COLO668 (cell line): ENCODE measurements around the gene MFSD6L.
"Not testable (repeated sequence)": the region's sequence is repeated elsewhere in the genome, so short reads cannot be mapped to it uniquely, and the experiment has no call there.

Experiments used
- DNase-seq: peaks from one replicate; lab custom pipeline; 2025; ENCODE audit not compliant: unreplicated experiment; lab: John Stamatoyannopoulos, UW

MFSD6L gene

DNA sequence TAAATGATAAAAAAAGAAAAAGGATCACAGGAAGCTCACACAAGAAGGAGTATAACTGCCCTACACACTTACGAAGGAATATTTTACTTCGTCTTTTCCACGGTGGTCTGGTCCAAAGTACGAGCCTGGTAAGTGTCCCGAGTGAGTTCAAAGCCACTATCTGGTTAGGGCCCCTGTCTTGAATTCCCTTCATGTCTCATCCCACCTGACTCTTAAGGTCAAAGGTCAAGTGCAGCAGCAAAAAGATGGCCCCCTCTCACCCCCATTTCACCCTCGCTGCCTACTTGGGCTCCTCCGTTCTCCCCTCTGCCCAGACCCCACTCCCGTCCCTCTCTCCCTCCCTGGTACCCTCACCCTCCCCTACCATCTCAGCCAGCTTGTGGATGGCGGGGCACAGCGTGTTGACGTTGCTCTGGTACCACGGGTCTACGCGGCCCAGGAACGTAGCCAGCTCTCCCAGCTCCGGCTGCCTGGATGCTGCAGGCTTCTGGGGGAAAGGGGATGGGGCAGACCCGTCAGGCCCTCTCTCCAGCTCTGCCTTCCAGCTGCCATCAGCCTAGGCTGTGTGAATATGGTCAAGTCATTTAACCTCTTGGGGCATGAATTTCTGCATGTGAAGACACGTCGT, 27.8 kb upstream of the MFSD6L start:
- DNase-seq = no peak

DNA sequence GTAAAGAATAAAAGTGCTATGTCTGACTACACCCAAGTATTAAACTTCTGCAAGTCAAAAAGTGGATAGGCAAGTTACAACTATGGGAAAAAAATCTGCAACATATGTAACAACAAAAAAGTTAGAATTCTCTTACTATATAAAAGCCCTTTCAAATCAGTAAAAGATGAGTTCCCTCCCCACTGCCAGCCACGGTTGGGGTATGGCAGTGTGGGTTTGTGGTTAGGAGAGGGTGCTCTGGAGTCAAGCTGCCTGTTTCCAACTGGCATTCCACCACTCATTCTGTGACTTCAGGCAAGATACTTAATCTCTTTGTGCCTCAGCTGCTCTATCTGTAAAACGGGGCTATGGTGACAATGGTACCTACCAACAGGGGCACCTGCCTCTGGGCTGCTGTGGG, 26.6 kb upstream of the MFSD6L start:
- DNase-seq = no peak

DNA sequence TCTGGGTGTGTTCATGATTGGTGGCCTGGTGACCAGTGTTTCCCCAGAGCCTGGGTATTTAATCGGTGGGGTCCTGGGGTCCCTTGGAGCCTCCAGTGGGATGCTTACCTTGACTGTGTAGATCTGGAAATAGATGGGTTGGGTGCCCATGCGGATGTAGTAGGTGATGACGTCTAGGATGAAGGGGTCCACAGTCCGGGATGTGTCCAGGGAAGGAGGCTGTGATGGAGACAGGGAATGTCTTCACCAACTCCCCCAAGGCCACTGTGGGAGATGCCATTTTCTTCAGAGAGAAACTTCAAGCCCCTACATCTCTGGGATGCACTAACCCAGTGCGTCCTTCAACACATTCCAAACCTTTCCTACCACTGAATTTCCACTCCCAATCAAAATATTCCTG, 24.1 kb upstream of the MFSD6L start:
- no peak for DNase-seq

DNA sequence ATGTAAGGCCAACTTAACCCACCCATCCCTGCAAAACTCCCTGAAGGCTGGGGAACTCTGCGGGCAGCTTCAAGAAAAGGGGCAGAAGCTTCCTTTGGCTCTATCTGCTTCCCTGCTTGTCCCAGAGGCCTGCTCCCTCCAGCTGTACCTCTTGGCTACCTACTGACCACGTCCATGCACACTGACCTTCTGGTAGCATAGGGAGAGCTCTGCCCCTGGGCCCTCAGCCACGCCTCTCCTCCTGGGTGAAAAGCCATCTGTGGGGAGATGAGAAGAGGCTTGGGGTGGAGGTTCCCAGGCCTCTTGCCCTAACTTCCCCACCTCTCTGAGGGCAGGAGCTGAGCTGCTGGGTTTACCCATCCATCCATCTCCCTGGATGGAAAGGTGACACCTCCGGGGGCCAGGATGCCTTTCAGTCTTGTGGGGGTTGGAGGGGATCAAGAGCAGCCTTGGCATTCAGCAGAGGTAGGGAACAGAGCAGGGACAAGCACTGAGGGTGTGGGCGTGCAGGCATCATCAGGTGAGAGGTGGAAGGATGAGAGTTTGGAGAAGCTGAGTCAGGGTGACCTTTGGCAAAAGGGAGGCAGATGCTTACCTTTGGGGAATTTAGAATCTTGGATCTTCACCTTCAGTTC, 23.4 kb upstream of the MFSD6L start:
- no peak for DNase-seq

DNA sequence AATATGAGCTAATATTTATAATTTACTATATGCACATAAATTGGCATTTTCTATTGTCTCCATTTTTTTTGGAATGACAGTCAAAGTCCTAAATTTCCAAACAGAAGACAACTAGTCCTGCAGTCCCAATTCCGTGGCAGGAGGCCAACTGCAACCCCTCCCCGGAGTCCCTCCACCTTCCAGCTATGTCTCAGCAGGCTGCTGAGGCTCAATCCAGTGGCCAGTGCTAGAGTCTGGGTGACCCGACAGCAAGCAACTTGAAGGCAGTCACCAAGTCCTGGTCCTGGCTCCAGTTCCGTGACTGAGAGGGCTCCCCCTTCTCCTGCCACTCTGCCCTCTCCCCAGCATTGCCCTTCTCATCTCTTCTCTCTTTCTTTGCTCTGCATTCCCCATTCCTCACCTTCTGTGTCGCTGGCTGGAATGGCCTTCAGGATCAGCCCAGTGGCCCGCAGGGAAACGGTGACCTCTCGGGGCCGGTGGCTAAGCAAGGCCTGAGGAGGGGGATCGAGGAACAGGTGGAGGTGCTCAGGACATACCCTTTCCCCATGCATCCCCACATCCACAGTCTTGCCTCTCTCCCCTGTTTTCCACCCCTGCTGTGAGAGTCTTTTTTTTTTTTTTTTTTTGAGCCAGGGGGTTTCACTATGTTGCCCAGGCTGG, 22.4 kb upstream of the MFSD6L start:
- DNase-seq = no peak

DNA sequence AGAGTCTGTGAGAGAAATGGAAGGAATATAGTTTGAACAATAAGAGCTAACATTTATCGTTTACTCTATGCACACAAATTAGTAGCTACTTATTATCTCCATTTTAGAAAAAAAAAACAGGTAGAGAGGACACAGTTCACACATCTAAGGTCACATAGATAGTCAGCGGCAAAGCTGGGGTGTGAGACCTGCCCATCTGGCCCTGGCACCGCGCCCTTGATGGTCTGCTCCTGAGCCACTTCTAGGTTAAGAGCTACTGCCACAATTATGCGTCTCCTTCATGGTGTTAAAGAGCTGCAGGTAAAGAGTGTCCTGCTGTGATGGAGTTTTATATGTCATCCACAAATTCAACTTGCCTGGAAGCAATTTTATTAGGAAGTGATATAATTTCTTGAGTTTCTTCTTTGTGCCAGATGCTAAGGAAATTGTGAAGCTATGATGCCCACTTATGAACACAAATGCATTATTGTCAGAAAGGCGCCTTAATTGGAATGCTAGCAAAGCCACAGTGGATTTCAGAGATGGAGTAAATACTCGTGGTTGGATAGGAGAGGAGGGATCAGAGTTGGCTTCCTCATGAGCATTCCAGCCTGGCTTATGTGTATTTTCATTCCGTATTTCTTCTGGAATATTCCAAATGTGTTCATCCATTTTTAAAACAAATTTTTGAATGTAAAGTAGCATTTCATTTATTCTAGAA, 21.3 kb upstream of the MFSD6L start:
- no peak for DNase-seq

DNA sequence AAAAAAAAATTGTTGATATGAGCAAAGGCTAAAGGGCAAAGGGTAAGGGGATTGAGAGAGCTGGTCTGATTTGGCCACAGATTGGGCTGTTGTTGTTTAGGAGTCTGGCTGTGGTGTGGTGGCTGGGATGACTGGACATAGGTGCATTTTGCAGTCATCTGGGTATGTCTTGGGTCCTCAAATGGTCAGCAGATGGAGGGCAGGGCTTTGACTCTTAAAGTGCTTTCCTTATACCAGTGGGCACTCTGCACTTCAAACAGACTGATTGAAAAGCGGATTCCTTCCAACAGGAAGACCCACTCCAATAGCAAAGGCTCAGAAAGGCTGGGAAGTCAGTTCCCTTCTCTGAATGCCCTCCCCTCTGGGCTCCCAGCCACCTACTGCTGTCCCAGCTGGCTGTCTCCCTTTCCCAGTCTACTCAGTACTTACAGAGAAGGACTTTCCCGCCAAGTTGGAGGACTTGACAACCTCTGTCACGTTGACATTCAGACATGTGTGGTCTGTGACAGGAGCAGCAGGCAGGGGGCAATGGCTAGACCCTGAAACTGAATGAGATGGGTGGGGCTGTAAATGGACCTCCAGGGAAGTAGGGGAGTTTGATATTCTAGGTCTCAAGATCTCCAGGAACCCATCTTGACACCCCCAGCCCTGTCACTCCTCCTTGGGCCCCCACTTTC, 19.6 kb upstream of the MFSD6L start:
- DNase-seq = no peak

DNA sequence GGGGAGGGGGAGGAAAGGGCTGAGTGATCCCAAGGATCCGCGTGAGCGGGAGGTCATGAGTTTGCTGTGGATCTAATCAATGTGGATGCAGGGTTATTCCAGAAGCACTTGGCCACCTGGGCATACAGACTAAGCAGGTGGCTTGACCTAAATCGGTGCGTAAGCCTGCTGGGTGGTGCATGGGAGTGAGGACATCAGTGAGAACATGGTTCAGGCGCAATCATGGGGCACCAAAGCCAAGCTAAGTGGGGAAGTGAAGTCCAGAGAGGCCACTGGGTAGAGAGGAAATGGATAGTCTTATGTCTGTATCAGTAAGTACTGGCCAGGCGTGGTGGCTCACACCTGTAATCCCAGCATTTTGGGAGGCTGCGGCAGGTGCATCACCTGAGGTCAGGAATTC, 18.9 kb upstream of the MFSD6L start:
- DNase-seq = no peak

DNA sequence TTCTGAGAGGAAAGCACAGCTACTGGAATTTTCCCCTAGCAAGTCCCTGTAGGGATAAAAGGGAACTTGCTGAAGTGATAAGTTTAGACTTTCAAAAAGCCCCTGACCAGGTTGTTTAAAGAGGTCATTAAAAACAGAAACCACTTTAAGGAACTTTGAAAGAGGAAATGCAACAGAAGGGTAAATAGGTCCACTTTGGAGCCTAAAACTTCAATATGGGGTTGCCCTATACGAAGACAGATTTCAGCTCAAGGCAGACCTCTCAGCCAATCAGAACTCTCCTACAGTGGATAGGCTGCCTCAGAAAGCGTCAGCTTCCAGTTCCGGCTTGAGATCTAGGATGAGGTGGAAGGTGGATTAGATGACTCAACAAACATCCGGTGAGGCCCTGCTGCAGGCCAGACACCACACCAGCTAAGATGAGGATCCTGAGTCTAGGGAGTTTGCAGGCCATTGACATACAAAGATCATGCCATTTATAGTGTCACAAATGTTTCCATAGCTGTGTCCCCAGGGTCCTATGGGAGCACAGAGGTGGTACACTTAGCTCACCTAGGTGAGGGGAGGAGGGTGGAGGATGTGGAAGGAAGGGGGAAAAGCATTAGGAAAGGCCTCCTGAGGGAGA, 7.9 kb upstream of the MFSD6L start:
- no peak for DNase-seq

DNA sequence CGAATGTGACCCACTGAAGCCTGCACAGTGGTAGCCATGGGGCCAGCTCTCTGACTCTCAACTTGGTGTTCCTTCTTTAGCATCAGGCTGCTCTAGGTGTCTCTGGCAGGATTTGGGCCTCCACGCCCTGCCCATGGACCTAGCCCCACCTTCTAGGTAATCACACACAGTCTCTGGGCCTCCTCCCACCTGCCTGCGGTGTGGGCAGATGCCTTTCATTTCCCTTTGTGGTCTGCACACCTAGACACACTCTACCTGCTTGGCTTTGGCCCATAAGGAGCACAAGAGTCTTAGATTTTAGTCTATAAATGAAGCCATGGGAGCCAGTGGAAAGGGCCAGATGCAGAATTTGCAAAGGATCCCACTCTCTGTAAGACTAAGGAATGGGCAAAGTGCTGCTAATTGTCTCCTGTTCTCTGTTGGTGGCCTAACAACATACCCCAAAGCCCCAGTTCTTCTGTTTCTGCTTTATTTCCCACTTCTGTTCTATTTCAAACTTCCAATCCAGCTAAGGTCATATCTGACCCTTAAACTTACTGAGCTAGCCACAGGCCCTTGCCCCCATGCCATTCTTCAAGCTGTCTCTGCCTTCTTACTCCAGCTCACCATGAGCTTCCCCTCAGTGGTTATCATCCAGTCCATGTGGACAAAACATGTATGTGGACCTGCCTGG, 7.2 kb upstream of the MFSD6L start:
- DNase-seq = no peak

DNA sequence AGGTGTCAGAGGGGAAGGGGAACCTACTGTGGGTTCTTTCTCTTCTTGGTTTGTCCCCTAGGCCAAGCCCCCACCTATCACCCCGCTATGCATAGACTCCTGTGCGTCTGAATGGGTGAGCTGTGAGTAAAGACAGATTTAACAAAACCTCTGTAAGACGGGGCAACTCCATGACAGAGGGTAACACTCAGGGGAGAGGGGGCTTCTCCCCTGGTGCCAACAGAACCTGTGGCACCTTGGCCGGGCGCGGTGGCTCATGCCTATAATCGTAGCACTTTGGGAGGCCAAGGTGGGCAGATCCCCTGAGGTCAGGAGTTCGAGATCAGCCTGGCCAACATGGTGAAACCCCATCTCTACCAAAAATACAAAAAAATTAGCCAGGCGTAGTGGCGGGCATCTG, 6.2 kb upstream of the MFSD6L start:
- DNase-seq = not testable (repeated sequence)

DNA sequence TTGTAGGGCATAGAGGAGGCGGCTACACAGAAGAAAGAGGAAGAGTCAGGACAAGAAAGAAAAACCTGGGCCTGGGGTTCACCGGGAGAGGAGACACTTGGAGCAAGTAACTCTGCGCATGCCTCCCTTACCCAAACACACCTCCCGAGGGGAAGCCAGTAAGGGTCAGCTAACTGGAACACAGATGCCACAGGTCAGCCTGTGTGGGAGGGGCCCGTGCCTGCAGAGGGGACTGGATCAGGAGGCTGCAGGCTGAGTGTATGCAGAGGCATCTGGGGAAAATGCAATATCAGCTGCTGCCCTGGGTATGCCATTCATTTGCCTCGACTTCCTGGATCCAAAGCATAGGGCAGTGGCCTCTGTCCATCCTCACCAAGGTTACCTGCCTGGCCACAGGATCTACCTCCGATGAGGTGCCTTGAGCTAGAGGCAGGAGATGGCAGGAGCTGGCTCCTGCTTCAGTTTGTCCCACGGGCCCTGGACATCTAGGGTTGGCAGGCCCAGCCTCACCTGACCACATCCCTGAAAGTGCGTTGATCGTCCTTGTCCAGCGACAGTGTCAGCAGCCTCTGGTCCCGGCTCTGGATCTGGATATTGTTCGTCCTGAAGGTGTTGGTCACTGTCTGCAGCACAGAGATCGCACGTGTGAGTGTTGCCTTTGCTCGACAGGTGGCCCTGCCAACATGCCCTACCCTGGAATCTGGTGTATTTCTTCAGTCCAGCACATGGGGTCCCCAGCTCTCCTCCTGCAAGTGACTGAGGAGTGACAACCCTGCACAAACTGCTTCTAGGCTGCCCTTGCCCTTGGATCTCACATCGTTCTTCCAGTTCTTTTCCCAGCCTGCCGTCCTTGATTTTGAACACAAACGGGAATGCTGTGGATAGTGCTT, 4.6 kb upstream of the MFSD6L start:
- DNase-seq = no peak

DNA sequence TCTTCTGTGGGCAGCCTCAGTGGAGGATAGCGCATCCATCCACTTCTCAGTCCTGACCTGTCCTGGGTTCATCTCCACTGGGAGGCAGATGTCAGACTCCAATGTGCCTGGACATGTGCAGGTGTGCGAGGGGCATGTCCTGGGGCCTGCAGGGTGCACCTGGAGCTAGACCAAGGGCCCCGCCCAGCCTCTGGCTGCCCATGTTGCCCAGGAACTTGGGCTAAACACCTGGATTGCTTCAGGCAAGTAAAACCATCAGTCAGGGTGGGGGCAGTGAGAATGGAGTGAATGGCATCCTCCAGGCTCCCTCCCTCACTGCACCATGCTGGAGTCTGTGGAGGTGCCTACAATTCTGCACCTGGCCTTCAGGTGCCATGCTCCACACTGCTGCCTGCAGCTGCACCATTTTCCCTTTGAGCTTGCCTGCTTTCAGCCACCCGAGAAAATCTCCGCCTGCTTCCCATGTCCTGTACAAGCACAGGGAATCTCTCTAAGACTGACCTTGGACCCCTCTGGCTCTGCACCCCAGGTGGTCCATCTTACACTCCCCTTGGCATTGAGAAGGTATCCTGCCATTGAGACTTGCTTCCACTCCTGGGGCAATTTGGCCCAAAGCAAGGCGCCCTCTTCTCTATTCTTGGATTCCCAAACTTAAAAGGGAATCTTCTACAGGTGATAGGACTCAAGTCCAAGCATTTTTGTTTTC, 2.1 kb upstream of the MFSD6L start:
- DNase-seq = no peak

DNA sequence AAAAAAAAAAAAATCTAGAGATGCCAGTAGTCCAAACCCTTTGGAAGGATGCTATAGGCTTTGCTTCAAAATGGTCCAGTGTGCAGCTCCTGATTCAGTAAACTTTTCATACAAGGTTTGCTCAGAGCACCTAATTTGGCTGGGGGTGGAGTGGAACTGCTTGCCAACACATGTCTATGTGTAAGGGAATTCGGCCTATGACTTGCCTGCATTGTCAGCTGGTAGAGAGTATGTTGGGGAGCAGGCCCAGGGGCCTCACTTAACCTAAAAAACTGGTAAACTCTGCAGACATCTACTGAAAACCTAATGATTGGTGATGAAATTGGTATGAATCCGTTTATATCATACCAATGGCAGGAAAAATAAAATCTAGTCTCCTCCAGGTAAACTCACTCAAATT, 1.5 kb upstream of the MFSD6L start:
- no peak for DNase-seq

DNA sequence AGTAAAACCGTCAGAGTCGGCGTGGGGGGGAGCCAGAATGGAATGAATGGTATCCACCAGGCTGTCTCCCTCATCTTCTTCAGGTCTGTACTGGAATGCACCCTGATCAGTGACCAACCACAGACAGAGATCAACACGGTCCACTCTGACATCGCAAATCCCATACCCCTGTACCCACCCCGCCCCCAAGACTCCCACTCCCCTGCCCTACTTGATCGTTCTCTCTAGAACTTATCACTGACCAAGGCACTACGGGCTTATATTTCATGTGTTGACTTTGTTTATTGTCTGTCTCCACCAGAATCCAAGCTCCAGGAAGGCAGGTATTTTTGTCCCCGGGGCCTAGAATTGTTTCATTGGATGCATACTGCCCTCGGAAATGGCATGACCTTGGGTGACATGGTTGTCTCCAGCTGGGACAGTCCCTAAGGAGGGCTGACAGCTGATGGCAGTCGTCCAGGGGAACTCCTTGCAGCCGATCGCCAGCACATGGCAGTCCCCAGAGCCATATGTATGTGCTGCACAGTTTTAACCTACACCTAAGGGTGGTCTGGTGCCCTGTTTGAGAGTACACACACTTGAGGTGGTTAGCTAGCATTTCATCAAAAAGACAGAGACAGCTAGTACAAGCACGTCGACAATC, 526 bp upstream of the MFSD6L start:
- DNase-seq = no peak

DNA sequence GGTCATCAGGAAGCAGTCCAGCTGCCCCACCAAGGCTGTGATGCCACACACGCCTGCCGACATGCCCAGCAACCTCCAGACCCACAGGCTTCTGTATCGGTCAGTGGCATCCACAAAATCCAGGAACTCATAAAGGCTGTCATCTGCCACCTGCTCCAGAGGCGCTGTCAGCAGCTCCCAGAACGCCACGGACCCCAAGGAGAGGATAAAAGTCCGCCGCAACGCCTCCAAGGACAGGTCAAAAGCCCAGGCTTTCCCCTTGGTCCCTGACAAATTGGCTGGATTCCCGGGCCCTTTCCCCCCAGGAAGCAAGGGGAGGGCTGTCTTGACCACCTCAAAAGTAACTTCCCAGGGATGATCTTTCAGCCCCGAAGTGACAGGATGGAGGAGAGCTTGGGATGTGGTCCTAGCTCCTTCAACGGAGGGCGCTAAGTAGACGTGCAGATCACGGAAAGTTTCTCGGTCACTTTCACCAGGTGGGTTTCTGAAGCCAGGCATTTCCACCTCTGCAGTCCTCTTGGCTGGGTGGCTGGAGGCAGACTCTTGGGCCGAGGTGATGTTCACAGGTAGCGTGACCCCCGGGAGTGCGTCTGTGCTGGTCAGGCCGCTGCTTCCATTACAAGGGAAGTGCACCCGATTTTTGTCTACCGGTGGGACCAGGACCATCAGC, 854 bp downstream of the MFSD6L start:
- DNase-seq = no peak

DNA sequence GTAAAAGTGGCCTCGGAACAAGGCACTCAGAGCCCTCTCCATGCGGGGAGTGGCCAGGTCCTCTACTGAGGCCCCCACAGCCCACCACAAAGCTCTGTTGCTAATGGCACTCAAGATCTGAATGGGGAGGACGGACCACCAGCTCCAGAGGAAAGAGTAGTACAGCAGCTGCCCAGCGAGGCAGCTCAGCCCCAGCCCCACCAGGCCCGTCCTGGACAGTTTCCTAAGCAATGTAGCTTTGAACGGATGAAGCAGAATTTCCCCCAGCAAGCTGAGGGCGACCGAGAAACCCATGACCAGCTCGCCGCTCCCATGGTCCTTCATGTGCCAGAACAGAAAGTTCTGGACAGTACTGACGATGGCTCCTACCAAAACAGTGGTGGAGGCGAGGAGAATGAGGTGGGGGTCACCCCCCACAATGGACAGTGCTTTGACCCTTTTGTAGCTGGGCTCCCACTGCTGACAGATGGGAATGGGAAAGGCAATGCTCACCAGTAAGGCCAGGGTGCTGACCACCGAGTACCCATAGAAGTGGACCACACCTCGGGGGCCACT, 1.5 kb downstream of the MFSD6L start:
- no peak for DNase-seq

DNA sequence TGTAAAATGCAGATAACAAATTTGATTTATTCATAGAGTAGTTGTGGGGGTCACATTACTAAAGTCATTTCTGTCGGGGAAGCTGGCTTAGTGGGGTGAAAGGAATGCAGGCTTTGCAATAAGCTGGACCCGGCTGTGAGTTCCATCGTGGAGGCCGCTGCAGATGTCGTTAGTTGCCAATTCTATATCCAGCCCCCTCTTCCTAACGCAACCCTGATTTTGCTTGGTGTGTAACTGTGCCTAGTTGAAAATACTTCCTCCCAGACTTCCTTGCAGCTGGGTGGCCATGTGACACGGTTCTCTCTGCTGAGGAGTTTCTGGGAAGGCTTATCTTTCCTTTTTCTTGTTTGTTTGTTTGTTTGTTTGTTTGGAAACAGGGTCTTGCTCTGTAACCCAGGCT, 4.5 kb downstream of the MFSD6L start:
- DNase-seq = no peak
